GM04503 (cell line): ENCODE measurements around the gene C10orf90.

ENCODE experiments used
- DNase-seq: peaks from one replicate; pipeline ENCODE4 v3.0.0-alpha.2; 2012; ENCODE audit warnings: low read depth

C10orf90 gene, protein sequence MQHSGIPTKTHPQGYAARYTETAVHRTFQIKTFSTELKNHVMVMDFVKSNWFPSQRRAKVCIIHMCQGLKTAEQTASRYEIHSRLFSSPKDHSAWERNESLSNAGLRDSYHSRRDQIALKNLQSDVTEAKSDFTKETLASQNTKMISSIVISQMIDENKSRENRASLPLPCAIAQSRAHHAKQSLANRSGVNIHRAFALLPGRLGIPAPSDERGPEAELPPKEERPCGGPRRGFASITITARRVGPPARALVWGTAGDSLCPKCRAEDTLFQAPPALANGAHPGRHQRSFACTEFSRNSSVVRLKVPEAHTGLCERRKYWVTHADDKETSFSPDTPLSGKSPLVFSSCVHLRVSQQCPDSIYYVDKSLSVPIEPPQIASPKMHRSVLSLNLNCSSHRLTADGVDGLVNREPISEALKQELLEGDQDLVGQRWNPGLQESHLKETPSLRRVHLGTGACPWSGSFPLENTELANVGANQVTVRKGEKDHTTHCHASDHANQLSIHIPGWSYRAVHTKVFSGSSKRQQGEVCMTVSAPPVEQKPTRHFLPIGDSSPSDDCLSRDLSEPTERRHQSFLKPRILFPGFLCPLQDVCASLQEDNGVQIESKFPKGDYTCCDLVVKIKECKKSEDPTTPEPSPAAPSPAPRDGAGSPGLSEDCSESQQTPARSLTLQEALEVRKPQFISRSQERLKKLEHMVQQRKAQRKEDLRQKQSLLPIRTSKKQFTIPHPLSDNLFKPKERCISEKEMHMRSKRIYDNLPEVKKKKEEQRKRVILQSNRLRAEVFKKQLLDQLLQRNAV

DNA sequence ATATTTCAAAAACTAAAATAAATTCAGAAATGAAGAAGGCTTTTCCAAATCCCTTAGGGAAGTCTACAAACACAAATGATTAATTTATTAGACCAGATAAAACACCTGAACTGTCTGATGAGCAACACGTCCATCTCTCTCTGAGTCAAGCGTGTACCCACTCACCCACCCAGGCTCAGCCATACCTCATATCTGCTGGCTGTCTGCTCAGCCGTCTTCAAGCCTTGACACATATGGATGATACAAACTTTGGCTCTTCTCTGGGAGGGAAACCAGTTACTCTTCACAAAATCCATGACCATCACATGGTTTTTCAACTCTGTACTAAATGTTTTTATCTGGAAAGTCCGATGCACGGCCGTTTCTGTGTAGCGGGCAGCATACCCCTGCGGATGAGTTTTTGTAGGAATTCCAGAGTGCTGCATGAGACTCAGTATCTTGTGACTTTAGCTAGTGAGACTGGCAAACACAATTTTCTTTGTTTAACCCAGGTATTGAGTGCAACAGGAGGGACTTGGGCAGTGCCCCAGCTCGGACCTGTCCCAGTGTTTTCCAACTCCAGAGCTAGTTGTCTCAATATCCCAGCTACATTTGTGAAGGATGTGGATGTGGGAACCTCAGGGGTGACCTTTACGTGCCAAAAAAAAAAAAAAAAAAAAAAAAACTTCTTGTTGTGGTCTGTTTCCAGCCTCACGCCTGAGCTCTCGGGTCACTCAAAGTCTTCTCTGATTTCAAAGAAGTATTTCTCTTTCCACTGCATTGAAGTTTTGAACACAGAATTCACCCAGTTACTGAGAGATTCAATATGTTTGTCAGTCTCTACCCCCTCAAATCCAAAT is at the start of gene C10orf90:
C10orf90 (minus strand) TSS at position 638 of the 839 bp plus-strand sequence; CDS start at position 425, 213 bp downstream.
- DNase-seq: no peak

DNA sequence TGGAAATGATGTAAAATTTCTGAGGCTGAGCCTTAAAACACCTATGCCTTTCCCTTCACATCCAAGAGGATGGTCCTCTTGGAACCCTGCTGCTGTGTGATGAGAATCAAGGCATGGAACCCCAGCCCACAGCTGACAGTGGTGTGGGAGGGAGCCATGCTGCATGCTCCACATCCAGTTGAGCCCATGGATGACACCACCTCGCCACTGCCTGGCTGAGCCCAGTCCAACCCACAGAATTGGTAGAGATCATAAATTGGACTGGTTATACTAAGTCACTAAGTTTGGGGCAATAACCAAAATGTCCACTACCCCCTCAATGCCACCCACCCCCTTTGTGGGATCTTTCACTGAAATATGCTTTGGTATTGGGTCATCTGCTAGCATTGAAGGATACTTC is 45.9 kb upstream of the C10orf90 start:
- no peak for DNase-seq

DNA sequence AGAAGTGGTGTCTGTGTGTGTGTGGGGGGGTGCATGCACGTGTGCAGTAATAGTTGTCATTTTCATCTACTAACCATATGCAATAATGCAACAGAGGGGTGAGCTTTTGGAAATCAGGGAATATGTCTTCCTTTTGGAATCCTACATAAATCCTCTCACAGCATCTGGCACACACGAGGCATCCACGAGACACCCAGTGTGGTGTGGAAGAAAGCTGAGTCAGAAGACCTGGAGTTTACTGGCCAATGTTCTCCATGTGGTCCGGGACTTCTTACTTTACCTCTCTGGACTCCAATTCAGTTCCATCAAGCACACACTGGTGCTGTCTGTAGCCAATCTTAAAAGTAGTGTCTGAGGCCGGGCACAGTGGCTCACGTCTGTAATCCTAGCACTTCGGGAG is 43.1 kb upstream of the C10orf90 start:
- no peak for DNase-seq

DNA sequence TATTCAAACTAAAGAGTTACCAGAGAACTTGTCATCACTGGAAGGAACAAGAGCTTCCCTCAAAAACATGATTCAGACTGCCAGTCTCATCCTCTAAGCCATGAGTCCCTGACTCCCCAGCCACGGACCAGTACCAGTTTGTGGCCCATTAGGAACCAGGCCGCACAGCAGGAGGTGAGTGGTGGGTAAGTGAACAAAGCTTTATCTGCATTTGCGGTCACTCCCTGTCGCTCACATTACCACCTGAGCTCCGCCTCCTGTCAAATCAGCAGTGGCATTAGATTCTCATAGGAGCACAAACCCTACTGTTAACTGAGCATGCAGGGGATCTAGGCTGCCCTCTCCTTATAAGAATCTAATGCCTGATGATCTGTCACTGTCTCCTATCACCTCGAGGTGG is 42.2 kb upstream of the C10orf90 start:
- no peak for DNase-seq

DNA sequence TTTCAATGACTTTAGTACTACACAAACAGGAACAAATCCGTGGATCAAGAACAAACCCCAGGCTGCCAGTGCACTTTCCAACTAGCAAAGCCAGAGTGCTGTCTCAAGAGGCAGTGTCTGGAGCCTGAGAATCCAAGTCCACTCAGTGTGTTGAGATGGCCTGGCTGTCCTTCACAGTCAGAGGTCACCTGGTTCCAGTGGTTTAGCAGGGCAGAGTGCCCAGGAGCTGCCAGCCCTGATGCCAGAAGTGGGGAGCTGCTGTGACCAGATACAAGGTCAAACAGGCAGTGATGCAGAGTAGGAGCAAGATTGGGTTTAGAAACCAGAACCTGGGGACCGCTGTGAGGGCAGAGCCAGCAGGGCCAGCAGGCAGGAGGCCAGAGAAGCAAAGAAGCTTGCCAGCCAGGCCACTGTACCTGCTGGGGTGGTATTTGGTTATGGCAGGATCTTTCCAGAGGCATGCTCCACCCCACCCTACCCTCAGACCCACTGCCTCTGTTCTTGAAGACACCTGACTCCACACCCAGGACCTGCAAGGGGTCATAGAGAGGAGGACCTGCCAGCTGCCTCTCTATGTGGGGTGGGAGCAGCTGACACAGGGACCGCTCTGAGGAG is 35.6 kb upstream of the C10orf90 start:
- no peak for DNase-seq

DNA sequence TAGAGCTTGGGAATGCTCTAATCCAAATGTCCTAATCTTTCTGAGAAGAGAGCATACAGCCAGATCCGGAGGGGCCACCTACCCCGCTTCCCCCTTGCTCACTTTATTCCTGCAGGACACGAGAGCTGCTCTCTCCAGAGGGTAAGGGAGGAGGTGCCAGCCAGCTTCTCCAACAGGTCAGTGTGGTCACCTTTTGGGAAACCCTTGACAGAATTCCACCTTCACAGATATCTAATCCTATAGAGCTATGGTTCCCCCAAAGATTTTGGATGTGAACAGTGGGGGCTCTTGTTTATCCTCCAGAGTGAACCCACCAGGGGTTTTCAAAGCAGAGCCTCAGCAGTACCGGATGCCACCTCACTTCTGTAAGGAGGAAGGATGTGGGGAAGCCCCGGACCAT is 34.6 kb upstream of the C10orf90 start:
- DNase-seq: no peak

DNA sequence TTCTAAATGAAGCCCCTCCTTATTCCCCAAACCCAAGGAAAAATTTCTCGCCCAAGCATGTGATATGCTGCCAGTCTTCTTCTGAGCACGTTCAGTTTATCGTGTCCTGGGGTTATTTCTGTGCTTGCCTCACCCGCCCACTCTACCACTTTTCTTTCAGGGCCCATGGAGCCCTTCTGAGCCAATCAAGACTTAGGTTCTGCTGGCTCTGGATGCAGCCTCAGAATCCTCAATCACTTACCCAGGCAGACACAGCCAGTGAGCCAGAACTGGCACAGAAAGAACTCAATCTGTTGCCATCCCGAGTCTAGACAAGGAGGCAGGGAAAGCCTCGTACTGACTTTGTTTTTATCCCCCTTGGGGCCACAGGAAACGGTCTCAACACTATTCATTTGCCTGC is 34.2 kb upstream of the C10orf90 start:
- DNase-seq: no peak

DNA sequence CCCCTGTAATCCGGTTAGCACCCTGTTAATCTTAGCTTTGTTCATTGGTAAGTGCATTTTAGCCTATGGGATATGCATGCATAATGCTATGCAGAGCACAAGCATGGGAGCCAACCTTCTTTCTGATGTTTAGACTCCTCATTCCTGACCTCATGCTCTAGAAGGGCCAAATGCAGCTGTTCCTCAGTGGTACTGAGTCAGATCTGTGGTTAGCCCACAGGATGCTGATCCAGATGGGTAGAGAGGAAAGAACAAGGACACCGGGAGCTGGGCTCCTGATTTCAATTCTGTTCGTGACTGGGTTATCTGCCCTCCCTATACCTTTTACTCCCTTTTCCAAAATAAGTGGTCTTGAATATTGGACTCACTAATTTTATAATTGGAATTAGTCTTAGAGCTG is 31.7 kb upstream of the C10orf90 start:
- DNase-seq: no peak

DNA sequence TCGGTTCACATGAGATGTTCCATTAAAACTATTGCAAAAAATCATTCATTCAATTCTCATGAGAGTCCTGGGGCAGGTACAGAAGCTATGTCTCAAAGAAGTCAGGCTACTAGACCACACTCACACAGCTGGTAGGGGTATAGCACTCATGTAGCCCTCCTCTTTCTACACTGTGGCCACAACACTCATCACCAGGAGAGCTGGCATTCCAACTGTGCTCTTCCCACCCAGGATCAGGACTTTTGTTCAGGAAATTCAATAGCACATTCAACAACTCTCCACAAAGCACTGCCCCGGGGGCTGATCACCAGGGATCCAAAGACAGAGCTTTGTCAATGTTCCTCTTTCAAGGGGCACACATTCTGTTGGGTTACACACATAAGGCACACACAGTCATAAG is 31.0 kb upstream of the C10orf90 start:
- no peak for DNase-seq

DNA sequence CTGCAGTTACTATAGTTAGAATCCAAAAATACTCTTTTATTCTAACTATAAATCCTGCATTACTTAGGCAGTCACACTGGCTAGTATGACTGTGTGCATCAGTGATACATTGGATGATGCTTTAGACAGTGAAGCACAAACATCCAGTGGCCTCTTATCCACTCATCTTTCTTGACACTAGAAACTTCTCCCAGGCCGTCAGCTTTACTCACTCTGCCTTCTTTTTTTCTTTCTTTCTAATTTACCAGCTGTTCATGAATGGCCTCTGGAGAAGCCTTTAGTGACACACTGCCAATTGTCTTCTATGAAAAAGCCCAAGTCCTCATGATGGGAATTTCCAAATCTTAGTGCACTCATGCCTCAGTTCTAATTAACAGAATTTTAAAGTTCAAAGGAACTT is 26.2 kb upstream of the C10orf90 start:
- no peak for DNase-seq

DNA sequence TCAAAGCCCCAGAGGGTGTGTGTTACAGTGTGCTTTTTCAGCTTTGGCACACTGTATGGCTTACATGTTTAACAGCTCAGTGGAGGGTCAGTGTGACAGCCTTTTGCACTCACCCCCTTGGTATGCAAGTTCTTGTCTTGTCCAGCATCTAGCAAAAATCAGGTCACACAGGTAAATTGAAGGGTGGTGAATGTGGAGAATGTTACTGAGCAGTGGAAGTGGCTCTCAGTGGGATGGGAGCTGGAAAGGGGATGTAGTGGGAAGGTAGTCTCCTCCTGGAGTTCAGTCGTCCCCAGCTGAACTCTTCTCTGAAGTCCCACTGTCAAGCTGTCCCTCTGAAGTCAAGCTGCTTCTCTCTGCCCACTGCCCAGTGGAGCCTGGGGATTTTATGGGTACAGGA is 21.0 kb upstream of the C10orf90 start:
- no peak for DNase-seq

DNA sequence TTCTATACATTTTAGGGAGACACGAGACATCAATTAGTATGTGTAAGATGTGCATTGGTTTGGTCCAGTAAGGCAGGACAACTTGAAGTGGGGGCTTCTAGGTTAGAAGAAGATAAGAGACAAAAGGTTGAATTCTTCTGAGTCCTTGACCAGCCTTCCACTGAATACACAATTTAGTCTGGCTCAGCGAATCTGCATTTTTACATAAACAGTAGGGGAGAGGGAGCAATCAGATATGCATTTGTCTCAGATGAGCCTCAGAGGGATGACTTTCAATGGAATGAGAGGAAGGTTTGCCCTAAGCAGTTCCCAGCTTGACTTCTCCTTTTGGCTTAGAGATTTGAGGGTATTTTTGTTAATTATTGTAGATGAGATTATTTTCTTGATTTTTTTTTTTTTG is 20.0 kb upstream of the C10orf90 start:
- DNase-seq: no peak

DNA sequence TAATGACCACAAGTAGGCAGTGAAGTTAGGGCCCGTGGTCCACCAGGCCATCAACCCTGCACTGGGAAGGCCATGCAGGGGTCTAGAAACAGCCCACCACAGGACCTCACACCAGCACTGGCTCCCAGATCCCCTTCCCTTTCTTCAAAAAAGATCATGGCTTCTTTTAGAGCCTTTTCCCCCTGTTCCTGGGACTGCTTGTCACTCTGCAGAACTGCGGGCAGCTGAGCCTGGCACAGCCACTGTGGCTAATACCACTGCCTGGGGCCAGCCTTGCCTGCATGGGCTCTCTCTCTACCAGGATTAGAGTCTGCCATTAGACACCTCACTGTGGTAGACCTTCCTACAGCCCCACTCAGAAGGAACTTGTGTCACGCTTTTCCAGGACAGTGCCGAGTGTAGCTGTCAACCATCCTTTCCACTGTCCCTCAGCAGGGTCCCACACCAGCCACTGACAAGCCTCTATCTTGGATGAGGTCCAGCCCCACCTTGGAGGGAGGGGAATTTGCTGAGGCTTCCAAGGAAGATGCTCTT is 19.0 kb upstream of the C10orf90 start:
- DNase-seq: no peak

DNA sequence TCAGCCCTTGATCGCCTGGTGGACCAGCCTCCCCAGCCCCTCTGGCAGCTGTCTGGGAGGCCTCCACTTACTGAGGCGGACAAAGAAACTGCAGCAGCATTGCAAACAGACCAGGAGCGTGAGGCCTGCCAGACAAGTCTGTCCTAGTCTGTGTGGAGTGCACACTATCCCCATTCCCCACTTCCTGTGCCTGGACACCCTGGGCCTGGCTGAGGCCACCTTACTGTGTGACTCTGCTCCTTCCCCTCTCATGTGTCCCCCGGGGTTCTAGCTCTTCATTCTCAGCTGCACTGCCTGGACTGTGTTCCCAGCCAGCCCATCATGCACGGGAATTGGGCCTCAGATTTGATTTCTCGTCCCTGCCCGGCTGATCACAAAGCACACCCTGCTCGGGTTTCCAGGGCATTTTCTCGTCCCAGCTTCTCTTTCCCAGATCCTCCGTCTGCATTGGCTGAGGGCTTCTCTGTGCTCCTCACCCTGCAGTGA is 16.7 kb upstream of the C10orf90 start:
- DNase-seq: no peak

DNA sequence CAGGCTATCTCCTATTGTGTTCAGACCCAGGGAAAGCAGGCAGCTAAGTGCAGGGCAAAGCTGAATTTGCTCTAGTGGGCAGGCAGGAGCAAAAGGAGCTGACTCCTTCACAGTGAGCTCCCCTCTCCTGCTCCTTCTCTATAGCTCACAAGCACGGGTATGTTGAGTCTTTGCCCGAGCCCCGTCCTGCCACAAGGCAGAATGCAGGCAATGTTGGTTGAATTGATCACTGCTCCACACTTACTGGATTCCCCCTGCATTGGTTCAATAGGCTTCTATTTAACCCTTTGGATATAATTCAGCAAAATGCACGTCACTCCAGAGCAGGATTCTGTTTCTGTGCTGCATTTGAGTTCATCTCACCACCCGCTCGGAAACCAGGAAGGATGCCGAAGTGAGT is 16.2 kb upstream of the C10orf90 start:
- no peak for DNase-seq

DNA sequence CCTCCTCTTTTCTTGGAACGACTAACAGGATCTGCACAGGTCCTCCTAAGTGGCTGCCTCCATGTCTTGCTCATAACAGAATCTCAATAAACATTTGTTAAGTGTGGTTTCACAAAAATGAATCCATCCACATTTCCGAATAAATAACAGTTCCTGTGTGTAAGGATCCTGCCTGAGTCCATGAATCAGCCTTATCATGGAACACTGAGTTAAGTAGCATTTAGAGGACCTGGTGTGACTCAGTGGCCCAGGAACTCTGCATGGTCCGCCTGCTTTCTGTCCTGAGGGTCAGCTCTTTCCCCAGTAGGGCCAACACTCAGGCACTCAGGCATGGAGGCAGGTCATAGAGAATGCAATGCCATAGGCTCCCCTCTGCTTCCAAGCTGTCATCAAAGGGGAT is 15.8 kb upstream of the C10orf90 start:
- DNase-seq: no peak

DNA sequence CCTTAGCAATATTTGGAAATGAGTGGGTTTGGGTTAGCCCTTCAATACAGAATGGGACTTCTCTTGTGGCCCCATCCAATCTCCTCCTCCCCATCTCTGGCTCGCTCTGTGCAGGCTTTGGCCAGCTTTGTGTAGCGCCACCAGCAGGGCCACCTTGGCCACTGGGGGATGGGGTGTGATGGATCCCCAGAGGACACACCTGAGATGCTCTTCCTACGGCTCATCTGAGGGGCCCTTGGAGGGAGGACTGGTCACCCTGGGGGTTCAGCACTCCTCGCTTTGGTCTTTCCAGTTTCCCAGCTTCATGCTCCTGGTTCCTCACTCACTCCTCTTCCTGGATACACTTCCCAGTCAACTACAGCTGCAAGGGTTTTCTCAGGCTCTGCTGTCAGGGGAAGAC is 15.3 kb upstream of the C10orf90 start:
- no peak for DNase-seq

DNA sequence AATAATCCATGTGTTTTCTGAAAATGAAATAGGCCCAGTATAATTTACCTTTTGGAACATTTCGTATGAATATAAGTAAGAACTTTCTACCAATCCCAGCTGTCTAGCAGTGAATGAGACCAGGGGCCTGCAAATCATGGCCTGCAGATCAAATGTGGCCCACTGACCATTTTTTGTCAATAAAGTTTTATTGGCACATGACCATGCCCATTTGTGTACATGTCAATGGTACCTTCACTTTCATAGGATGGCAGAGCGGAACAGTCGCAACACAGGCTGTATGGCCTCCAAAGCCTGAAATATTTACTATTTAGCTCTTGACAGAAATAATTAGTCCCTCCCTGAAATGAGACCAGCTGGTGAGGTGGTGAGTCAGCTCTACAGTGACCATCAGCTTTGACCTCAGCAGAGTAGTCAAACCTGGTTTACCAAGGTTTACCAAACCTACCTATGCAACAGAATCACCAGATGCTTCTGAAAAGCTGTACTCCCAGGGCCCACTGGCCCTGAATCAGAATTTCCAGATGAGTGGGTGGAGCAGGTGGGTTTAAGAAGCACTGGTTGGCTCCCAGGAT is 13.8 kb upstream of the C10orf90 start:
- no peak for DNase-seq

DNA sequence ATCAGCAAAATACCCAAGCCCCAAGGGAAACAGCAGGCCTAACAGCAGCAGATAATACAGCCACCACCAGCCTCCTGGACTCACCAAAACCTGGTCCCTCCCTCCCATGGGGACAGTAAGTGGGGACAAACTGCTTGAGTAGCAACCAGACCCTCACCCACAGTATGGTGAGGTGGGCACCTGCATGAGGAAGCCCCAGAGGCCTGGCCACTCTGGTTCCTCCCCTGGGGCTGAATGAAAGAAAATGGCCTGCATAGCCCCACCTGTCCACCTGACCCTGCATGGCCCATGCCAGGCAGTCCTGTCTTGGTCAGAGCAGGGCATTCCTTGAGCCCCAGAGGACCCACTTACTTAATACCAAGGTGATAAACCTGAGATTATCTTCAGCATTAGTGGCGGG is 13.0 kb upstream of the C10orf90 start:
- DNase-seq: no peak

DNA sequence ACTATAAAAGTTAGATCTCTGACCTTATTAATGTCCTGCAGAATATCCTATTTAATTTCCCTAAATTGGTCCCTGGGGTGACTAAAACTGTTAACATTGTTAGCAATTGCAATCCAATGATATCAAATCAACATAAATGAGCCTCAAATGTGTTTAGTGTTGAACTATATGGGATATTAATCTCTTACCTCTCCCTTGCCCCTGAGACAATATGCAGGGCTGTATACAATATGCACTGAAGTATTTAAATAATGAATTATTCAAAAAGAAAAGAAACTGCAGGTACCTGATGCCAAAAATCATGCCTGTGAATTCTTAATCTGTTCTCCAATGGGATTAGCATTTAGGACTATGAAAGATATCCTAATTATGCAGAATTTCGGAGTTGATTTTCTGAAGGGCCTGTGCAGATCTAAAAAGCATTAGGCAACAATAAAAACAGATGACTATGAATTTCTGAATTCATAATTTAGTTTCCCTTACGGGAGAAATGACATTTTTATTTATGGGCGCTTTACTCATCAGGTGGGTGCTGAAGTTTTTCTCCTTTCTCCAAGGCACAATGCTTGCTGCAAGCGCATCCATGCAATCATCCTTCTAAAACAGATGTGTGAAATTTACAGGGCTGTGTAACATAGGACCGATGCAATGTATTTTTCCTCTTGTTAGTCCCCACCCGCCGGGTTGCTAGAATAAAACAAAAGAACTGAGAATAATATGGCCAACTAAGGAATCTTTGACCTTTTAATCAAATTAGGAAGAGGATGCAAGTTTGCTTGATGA is 5.4 kb upstream of the C10orf90 start:
- no peak for DNase-seq
